Activated T-cell treated with anti-CD3 and anti-CD28 coated beads, Interleukin-2, amount 50 U/mL, for 24 hours (primary cell): Measurements from ENCODE around the gene VWA8.

Source experiments
- DNase-seq: peaks from one replicate; pipeline ENCODE4 v3.0.0-alpha.2; 2020
- H3K27ac Mint-ChIP-seq: 2 replicates; pipeline ENCODE4 v1.8.0; 2020; ENCODE audit warnings: mild to moderate bottlenecking, mixed read lengths
- H3K27me3 Mint-ChIP-seq: 2 replicates; pipeline ENCODE4 v1.8.0; 2020; ENCODE audit warnings: mixed read lengths
- H3K36me3 Mint-ChIP-seq: 2 replicates; pipeline ENCODE4 v1.8.0; 2020; ENCODE audit warnings: low read depth, mixed read lengths
- H3K4me1 Mint-ChIP-seq: 2 replicates; pipeline ENCODE4 v1.8.0; 2020; ENCODE audit warnings: low read depth, mixed read lengths
- H3K4me3 Mint-ChIP-seq: 2 replicates; pipeline ENCODE4 v1.8.0; 2020; ENCODE audit warnings: mild to moderate bottlenecking, moderate library complexity, mixed read lengths
- H3K9me3 Mint-ChIP-seq: 2 replicates; pipeline ENCODE4 v1.8.0; 2020; ENCODE audit warnings: mixed read lengths

VWA8 gene

GRCh38 chr13:41613984-41614661 is 346.8 kb downstream of the VWA8 start:
- no peaks in the 10 kb centered on the region for H3K27me3 Mint-ChIP-seq
- no peaks in the 10 kb centered on the region for H3K4me1 Mint-ChIP-seq
- H3K36me3 Mint-ChIP-seq, result peaks cover 60% of the 10 kb centered on the region
- DNase-seq, result no peak
- H3K27ac Mint-ChIP-seq, result no peak overlapping the region
- H3K4me3 Mint-ChIP-seq, result no peak overlapping the region
- H3K9me3 Mint-ChIP-seq, result no peaks in the 10 kb centered on the region

GRCh38 chr13:41613471-41613870 is 347.4 kb downstream of the VWA8 start:
- Mint-ChIP-seq H3K36me3 (peaks cover 63% of the 10 kb centered on the region), H3K27me3 (no peaks in the 10 kb centered on the region), H3K9me3 (no peaks in the 10 kb centered on the region)

GRCh38 chr13:41611385-41611784 is 349.5 kb downstream of the VWA8 start:
- Mint-ChIP-seq H3K4me3 (no peak overlapping the region), H3K4me1 (no peaks in the 10 kb centered on the region), H3K9me3 (no peaks in the 10 kb centered on the region), H3K27me3 (no peaks in the 10 kb centered on the region), H3K27ac (no peak overlapping the region), H3K36me3 (peaks cover 82% of the 10 kb centered on the region)
- no peak for DNase-seq

More at GRCh38 chr13:41613471-41613870, 347.4 kb downstream of the VWA8 start:
- Mint-ChIP-seq H3K4me1 (no peaks in the 10 kb centered on the region), H3K27ac (peak overlapping the region; percentile 17), H3K4me3 (no peak overlapping the region)
- DNase-seq, result no peak

- Mint-ChIP-seq H3K9me3 (no peaks in the 10 kb centered on the region), H3K4me3 (no peak overlapping the region), H3K27ac (no peak overlapping the region), H3K27me3 (no peaks in the 10 kb centered on the region), H3K36me3 (peaks cover 87% of the 10 kb centered on the region), H3K4me1 (no peaks in the 10 kb centered on the region)
- no peak for DNase-seq
Measured at GRCh38 chr13:41610404-41610803, 350.5 kb downstream of the VWA8 start.

GRCh38 chr13:41609828-41610227 is 351.1 kb downstream of the VWA8 start:
- Mint-ChIP-seq H3K27me3 (no peaks in the 10 kb centered on the region), H3K9me3 (no peaks in the 10 kb centered on the region), H3K27ac (no peak overlapping the region), H3K4me3 (no peak overlapping the region), H3K36me3 (peaks cover 88% of the 10 kb centered on the region), H3K4me1 (no peaks in the 10 kb centered on the region)
- DNase-seq, result no peak

GRCh38 chr13:41608839-41609177 is 352.1 kb downstream of the VWA8 start:
- H3K27me3 Mint-ChIP-seq, result no peaks in the 10 kb centered on the region
- no peaks in the 10 kb centered on the region for H3K9me3 Mint-ChIP-seq
- peaks cover 88% of the 10 kb centered on the region for H3K36me3 Mint-ChIP-seq
- DNase-seq, result no peak
- no peak overlapping the region for H3K4me3 Mint-ChIP-seq
- no peak overlapping the region for H3K27ac Mint-ChIP-seq
- H3K4me1 Mint-ChIP-seq, result no peaks in the 10 kb centered on the region

GRCh38 chr13:41608111-41608838 is 352.6 kb downstream of the VWA8 start:
- DNase-seq, result no peak
- Mint-ChIP-seq H3K4me3 (no peak overlapping the region), H3K27ac (no peak overlapping the region), H3K27me3 (no peaks in the 10 kb centered on the region), H3K36me3 (peaks cover 86% of the 10 kb centered on the region), H3K9me3 (no peaks in the 10 kb centered on the region), H3K4me1 (no peaks in the 10 kb centered on the region)

GRCh38 chr13:41606646-41607045 is 354.3 kb downstream of the VWA8 start:
- Mint-ChIP-seq H3K9me3 (no peaks in the 10 kb centered on the region), H3K4me3 (no peak overlapping the region), H3K36me3 (peaks cover 90% of the 10 kb centered on the region), H3K27ac (no peak overlapping the region), H3K4me1 (no peaks in the 10 kb centered on the region), H3K27me3 (no peaks in the 10 kb centered on the region)
- DNase-seq, result no peak

- Mint-ChIP-seq H3K27ac (no peak overlapping the region), H3K27me3 (no peaks in the 10 kb centered on the region), H3K36me3 (peaks cover 90% of the 10 kb centered on the region), H3K4me1 (no peaks in the 10 kb centered on the region), H3K4me3 (no peak overlapping the region), H3K9me3 (no peaks in the 10 kb centered on the region)
- DNase-seq, result no peak
Measured at GRCh38 chr13:41605319-41606285, 355.3 kb downstream of the VWA8 start.

GRCh38 chr13:41603917-41604316 is 357.0 kb downstream of the VWA8 start:
- no peak overlapping the region for H3K4me3 Mint-ChIP-seq
- no peaks in the 10 kb centered on the region for H3K27me3 Mint-ChIP-seq
- DNase-seq, result no peak
- H3K9me3 Mint-ChIP-seq, result no peaks in the 10 kb centered on the region
- peaks cover 88% of the 10 kb centered on the region for H3K36me3 Mint-ChIP-seq
- H3K4me1 Mint-ChIP-seq, result no peaks in the 10 kb centered on the region
- no peak overlapping the region for H3K27ac Mint-ChIP-seq

GRCh38 chr13:41601718-41602445 is 359.0 kb downstream of the VWA8 start:
- Mint-ChIP-seq H3K9me3 (no peaks in the 10 kb centered on the region), H3K27me3 (no peaks in the 10 kb centered on the region), H3K4me3 (no peak overlapping the region), H3K4me1 (peaks cover 8% of the 10 kb centered on the region), H3K36me3 (peaks cover 71% of the 10 kb centered on the region), H3K27ac (no peak overlapping the region)
- DNase-seq, result no peak

- Mint-ChIP-seq H3K4me1 (peaks cover 13% of the 10 kb centered on the region), H3K27ac (no peak overlapping the region), H3K36me3 (peaks cover 51% of the 10 kb centered on the region), H3K4me3 (no peak overlapping the region), H3K27me3 (no peaks in the 10 kb centered on the region), H3K9me3 (no peaks in the 10 kb centered on the region)
- DNase-seq, result no peak
Measured at GRCh38 chr13:41599619-41600018, 361.3 kb downstream of the VWA8 start.

GRCh38 chr13:41597348-41598041 is 363.4 kb downstream of the VWA8 start:
- no peaks in the 10 kb centered on the region for H3K27me3 Mint-ChIP-seq
- peaks cover 45% of the 10 kb centered on the region for H3K36me3 Mint-ChIP-seq
- H3K9me3 Mint-ChIP-seq, result no peaks in the 10 kb centered on the region
- DNase-seq, result no peak
- H3K4me1 Mint-ChIP-seq, result peaks cover 13% of the 10 kb centered on the region
- no peak overlapping the region for H3K4me3 Mint-ChIP-seq
- H3K27ac Mint-ChIP-seq, result no peak overlapping the region

GRCh38 chr13:41596190-41596589 is 364.7 kb downstream of the VWA8 start:
- H3K27me3 Mint-ChIP-seq, result no peaks in the 10 kb centered on the region
- H3K9me3 Mint-ChIP-seq, result no peaks in the 10 kb centered on the region
- no peak overlapping the region for H3K4me3 Mint-ChIP-seq
- peaks cover 13% of the 10 kb centered on the region for H3K4me1 Mint-ChIP-seq
- H3K36me3 Mint-ChIP-seq, result peaks cover 36% of the 10 kb centered on the region
- DNase-seq, result no peak
- H3K27ac Mint-ChIP-seq, result no peak overlapping the region
